ENCODE data around the gene TPI1.

DNA sequence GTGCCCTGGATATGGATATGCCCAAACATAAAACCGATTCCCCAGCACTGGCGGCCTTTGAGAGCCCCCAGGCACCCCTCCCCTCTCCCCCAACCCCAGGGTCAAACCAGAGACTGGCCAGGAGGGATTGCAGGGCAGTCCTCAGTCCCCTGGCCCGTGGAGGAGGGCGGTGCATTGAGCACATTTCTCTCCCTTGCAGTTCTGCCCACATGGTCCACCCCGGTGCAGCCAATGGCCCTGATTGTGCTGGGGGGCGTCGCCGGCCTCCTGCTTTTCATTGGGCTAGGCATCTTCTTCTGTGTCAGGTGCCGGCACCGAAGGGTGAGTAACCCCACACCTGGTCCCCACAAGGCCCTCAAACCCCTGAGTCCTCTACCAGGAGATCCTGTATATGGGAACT lies 49.1 kb upstream of the TPI1 start:
- TF ChIP-seq CTCF (conservative IDR thresholded peaks at IDR 0.05 in 1 of 2, IDR thresholded peaks at IDR 0.05 in 1 of 2; ENCODE audit: extremely low read depth in 1 of 2, insufficient read depth in 1 of 2, low read depth in 1 of 2, low read length in 2 of 2) = no peak
- no peak for TF ChIP-seq EZH2 (IDR thresholded peaks at IDR 0.05; ENCODE audit: borderline replicate concordance, low read length)

Measured in mammary epithelial cell (primary cell).